CD8-positive, alpha-beta memory T cell (primary cell): ENCODE data around the gene BTG1. TPM values are rescaled to one million over a fixed set of nuclear protein-coding genes. Genes with fewer than 3 reads are reported as not detected.

Experiments
- CTCF ChIA-PET: fragments of 350-600 bp; sonication (Branson Sonifier 250); formaldehyde crosslinking; loops from one replicate; lab custom pipeline; 2021; ENCODE audit warnings: antibody characterized with exemption; lab: Charles Lee
- POLR2A ChIA-PET: fragments of 350-600 bp; sonication (Branson Sonifier 250); formaldehyde crosslinking; loops from one replicate; lab custom pipeline; 2021; ENCODE audit warnings: antibody characterized with exemption; lab: Charles Lee
- DNase-seq, 5 donors: peaks; one replicate each; pipeline versions ENCODE4 v3.0.0 to v3.0.0-alpha.2; 2020 to 2022; ENCODE audit warnings: mixed read lengths in 1 of 5
- H3K27ac ChIP-seq: one replicate; pipeline ENCODE4 v1.7.0; 2013; ENCODE audit warnings: low read depth, mild to moderate bottlenecking, low read length, moderate library complexity
- H3K27me3 ChIP-seq: 2 replicates; pipeline ENCODE4 v1.7.0; 2013; ENCODE audit warnings: low read length, mild to moderate bottlenecking; ENCODE audit not compliant: insufficient read depth, poor library complexity, severe bottlenecking
- H3K36me3 ChIP-seq: 2 replicates; pipeline ENCODE4 v1.7.0; 2013; ENCODE audit warnings: mild to moderate bottlenecking, low read length, moderate library complexity; ENCODE audit not compliant: insufficient read depth
- H3K4me1 ChIP-seq: 2 replicates; pipeline ENCODE4 v1.7.0; 2013; ENCODE audit warnings: mild to moderate bottlenecking, low read length, moderate library complexity; ENCODE audit not compliant: insufficient read depth
- H3K4me3 ChIP-seq: 2 replicates; pipeline ENCODE4 v1.7.0; 2013; ENCODE audit warnings: mild to moderate bottlenecking, low read length
- H3K9me3 ChIP-seq: 2 replicates; pipeline ENCODE4 v1.7.0; 2013; ENCODE audit warnings: mild to moderate bottlenecking, low read length
- H3K27ac Mint-ChIP-seq, 8 donors: one replicate each; pipeline ENCODE4 v1.8.0; 2020 to 2021; ENCODE audit warnings: mixed read lengths in 8 of 8, mild to moderate bottlenecking in 6 of 8, inconsistent platforms in 3 of 8, moderate library complexity in 3 of 8
- H3K27me3 Mint-ChIP-seq, 2 donors: one replicate each; pipeline ENCODE4 v1.8.0; 2020 to 2021; ENCODE audit warnings: mixed read lengths in 2 of 2, mild to moderate bottlenecking in 1 of 2, moderate library complexity in 1 of 2
- H3K36me3 Mint-ChIP-seq, 3 donors: one replicate each; pipeline ENCODE4 v1.8.0; 2020 to 2021; ENCODE audit warnings: mixed read lengths in 3 of 3, inconsistent platforms in 1 of 3, mild to moderate bottlenecking in 1 of 3
- H3K4me1 Mint-ChIP-seq, 3 donors: one replicate each; pipeline ENCODE4 v1.8.0; 2020 to 2021; ENCODE audit warnings: mixed read lengths in 3 of 3, inconsistent platforms in 1 of 3, mild to moderate bottlenecking in 1 of 3
- H3K4me3 Mint-ChIP-seq, 7 donors: one replicate each; pipeline ENCODE4 v1.8.0; 2020 to 2021; ENCODE audit warnings: mixed read lengths in 7 of 7, mild to moderate bottlenecking in 6 of 7, moderate library complexity in 4 of 7, inconsistent platforms in 2 of 7
- H3K9me3 Mint-ChIP-seq, 5 donors: one replicate each; pipeline ENCODE4 v1.8.0; 2020 to 2022; ENCODE audit warnings: mixed read lengths in 5 of 5, mild to moderate bottlenecking in 3 of 5, moderate library complexity in 2 of 5, inconsistent platforms in 1 of 5
- polyA plus RNA-seq: library from polyadenylated mRNA; unstranded; fragments of 300-500 nt; fragmentation: Illumina TruSeq; gene quantifications from one replicate; pipeline ENCODE4 v1.2.3, GENCODE V29; 2021
- total RNA-seq, 2 experiments: library from RNA; stranded (reverse); gene quantifications; one replicate each; pipeline ENCODE4 v1.2.3, GENCODE V29; 2021

BTG1 gene
- total and polyA plus RNA-seq, 3 experiments from 2014 or later = 98.3 to 748 (median 103) TPM

GRCh38 chr12:92185052-92185451, 39.4 kb upstream of the BTG1 start:
- H3K4me3 ChIP-seq = peak overlapping the region; percentile 19
- H3K36me3 ChIP-seq = no peaks in the 10 kb centered on the region
- H3K27me3 Mint-ChIP-seq = no peaks in the 10 kb centered on the region
- peak overlapping the region; percentile 48 to 97 (median 87) for H3K27ac Mint-ChIP-seq
- peaks cover 37% of the 10 kb centered on the region for H3K4me1 ChIP-seq
- peaks cover 0 to 5% (median 2%) of the 10 kb centered on the region in 3 donors for H3K36me3 Mint-ChIP-seq
- H3K9me3 ChIP-seq = no peaks in the 10 kb centered on the region
- H3K4me3 Mint-ChIP-seq = peak overlapping the region; percentile 13 to 78 (median 71)
- no peaks in the 10 kb centered on the region for H3K9me3 Mint-ChIP-seq
- peak in 2 of 5 donors; percentile 44 to 53 for DNase-seq
- POLR2A ChIA-PET = no interaction called here
- H3K27me3 ChIP-seq = no peaks in the 10 kb centered on the region
- H3K27ac ChIP-seq = no peak overlapping the region
- CTCF ChIA-PET = no interaction called here
- H3K4me1 Mint-ChIP-seq = peaks cover 43 to 65% (median 45%) of the 10 kb centered on the region in 3 donors

DNA sequence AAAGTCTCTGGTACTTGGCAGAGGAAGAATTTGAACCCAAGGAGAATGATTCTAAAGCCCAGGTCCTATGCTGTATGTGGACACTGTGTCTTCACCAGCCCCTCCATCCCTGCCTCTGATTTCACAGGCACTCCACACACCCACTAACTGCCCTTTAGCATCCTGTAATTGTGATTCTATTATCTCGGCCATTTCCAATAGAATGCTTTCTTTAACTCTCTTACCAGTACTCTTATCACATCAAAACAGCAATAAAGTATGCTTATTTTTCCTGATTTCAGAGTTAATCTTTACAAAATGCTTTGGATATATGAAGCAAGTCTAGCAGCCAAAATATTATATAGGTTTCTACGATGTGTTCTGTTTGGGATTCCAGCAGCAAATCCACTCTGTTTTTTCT, 37.9 kb upstream of the BTG1 start:
- Mint-ChIP-seq H3K4me1 (peaks cover 42 to 74% (median 47%) of the 10 kb centered on the region in 3 donors), H3K27me3 (no peaks in the 10 kb centered on the region), H3K9me3 (no peaks in the 10 kb centered on the region), H3K4me3 (no peak overlapping the region), H3K27ac (peak overlapping the region in 3 of 8 donors; percentile 25 to 55 (median 28)), H3K36me3 (peaks cover 0 to 5% (median 2%) of the 10 kb centered on the region in 3 donors)
- H3K36me3 ChIP-seq = no peaks in the 10 kb centered on the region
- DNase-seq = no peak
- no peak overlapping the region for H3K4me3 ChIP-seq
- ChIA-PET CTCF (interaction anchor here (1.1 kb wide), 1 partner anchor 28 kb away, joined by 3 read pairs; no protein-coding TSS in a partner anchor), POLR2A (no interaction called here)
- H3K27ac ChIP-seq = no peak overlapping the region
- H3K27me3 ChIP-seq = no peaks in the 10 kb centered on the region
- H3K9me3 ChIP-seq = no peaks in the 10 kb centered on the region
- H3K4me1 ChIP-seq = peaks cover 37% of the 10 kb centered on the region

- ChIA-PET CTCF (no interaction called here), POLR2A (no interaction called here)
- Mint-ChIP-seq H3K36me3 (peaks cover 0 to 5% (median 2%) of the 10 kb centered on the region in 3 donors), H3K27me3 (no peaks in the 10 kb centered on the region), H3K27ac (peak overlapping the region; percentile 48 to 90 (median 74)), H3K4me1 (peaks cover 13 to 42% (median 16%) of the 10 kb centered on the region in 3 donors), H3K9me3 (no peaks in the 10 kb centered on the region), H3K4me3 (peak overlapping the region in 6 of 7 donors; percentile 3 to 55 (median 45))
- H3K4me3 ChIP-seq = no peak overlapping the region
- H3K27ac ChIP-seq = no peak overlapping the region
- peak in 1 of 5 donors; percentile 21 for DNase-seq
- H3K27me3 ChIP-seq = no peaks in the 10 kb centered on the region
- H3K9me3 ChIP-seq = no peaks in the 10 kb centered on the region
- H3K4me1 ChIP-seq = peaks cover under 1% of the 10 kb centered on the region
- no peaks in the 10 kb centered on the region for H3K36me3 ChIP-seq
Measured at GRCh38 chr12:92178340-92178739, 32.7 kb upstream of the BTG1 start.

DNA sequence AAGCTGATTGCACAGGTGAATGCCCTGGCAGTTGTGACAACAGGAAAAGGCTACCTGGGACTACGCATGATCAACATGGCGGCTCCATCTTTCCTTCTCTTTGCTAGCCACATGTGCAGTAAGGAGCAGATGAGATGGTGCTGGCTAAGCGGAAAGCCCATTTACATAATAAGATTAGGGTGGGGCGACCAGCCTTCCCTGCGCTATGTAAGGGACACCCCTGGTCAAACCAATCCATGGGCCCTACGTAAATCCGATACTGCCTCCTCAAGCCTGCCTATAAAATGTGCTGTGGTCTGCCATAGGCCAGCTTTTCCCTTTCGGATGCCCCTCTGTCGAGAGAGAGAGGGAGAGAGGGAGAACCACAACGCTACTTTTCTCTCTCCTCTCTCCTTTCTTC, 31.0 kb upstream of the BTG1 start:
- no peak overlapping the region for H3K4me3 Mint-ChIP-seq
- peak overlapping the region in 2 of 8 donors; percentile 64 to 92 for H3K27ac Mint-ChIP-seq
- CTCF ChIA-PET = no interaction called here
- no peaks in the 10 kb centered on the region for H3K27me3 ChIP-seq
- no peaks in the 10 kb centered on the region for H3K9me3 ChIP-seq
- no peaks in the 10 kb centered on the region for H3K27me3 Mint-ChIP-seq
- POLR2A ChIA-PET = no interaction called here
- H3K36me3 Mint-ChIP-seq = peaks cover 0 to 2% (median 0%) of the 10 kb centered on the region in 3 donors
- no peaks in the 10 kb centered on the region for H3K9me3 Mint-ChIP-seq
- no peak overlapping the region for H3K4me3 ChIP-seq
- no peak overlapping the region for H3K27ac ChIP-seq
- peaks cover 20 to 39% (median 25%) of the 10 kb centered on the region in 3 donors for H3K4me1 Mint-ChIP-seq
- no peak for DNase-seq
- H3K36me3 ChIP-seq = no peaks in the 10 kb centered on the region
- H3K4me1 ChIP-seq = peaks cover 11% of the 10 kb centered on the region

GRCh38 chr12:92175961-92176360, 30.3 kb upstream of the BTG1 start:
- Mint-ChIP-seq H3K9me3 (no peaks in the 10 kb centered on the region), H3K36me3 (peaks cover 0 to 2% (median 0%) of the 10 kb centered on the region in 3 donors), H3K27me3 (no peaks in the 10 kb centered on the region), H3K4me3 (no peak overlapping the region), H3K4me1 (peaks cover 20 to 39% (median 25%) of the 10 kb centered on the region in 3 donors), H3K27ac (peak overlapping the region in 1 of 8 donors; percentile 92)
- no peaks in the 10 kb centered on the region for H3K9me3 ChIP-seq
- H3K36me3 ChIP-seq = no peaks in the 10 kb centered on the region
- POLR2A ChIA-PET = no interaction called here
- H3K27me3 ChIP-seq = no peaks in the 10 kb centered on the region
- DNase-seq = no peak
- peaks cover 11% of the 10 kb centered on the region for H3K4me1 ChIP-seq
- CTCF ChIA-PET = no interaction called here
- H3K4me3 ChIP-seq = no peak overlapping the region
- H3K27ac ChIP-seq = no peak overlapping the region

DNA sequence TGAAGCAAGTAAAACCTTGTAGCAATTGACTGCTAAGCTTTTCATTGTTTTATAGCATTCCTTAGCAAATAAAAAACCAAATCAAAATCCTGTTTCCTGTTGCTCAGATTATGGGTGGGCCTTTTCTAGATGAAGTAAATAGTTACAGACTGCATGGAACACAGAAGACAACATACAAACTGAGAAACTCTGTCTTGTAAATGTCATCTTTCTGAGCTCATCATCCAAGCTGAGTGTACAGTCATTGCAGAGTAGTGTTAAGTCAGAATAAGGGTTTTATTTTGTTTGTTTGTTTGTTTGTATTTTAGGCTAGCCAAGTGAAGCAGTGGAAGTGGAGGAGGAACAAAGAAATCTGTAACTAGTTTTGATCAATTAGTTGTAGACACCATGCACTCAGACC, 24.4 kb upstream of the BTG1 start:
- peaks cover 13 to 16% (median 15%) of the 10 kb centered on the region in 3 donors for H3K4me1 Mint-ChIP-seq
- no peak overlapping the region for H3K27ac Mint-ChIP-seq
- ChIA-PET POLR2A (no interaction called here), CTCF (no interaction called here)
- DNase-seq = no peak
- no peak overlapping the region for H3K4me3 ChIP-seq
- peaks cover 0 to 5% (median 0%) of the 10 kb centered on the region in 3 donors for H3K36me3 Mint-ChIP-seq
- H3K4me3 Mint-ChIP-seq = no peak overlapping the region
- no peaks in the 10 kb centered on the region for H3K9me3 Mint-ChIP-seq
- H3K36me3 ChIP-seq = no peaks in the 10 kb centered on the region
- peaks cover 11% of the 10 kb centered on the region for H3K4me1 ChIP-seq
- no peaks in the 10 kb centered on the region for H3K27me3 ChIP-seq
- H3K27me3 Mint-ChIP-seq = no peaks in the 10 kb centered on the region
- H3K9me3 ChIP-seq = no peaks in the 10 kb centered on the region
- H3K27ac ChIP-seq = no peak overlapping the region

GRCh38 chr12:92167075-92167474, 21.4 kb upstream of the BTG1 start:
- no peak for DNase-seq
- H3K4me3 Mint-ChIP-seq = no peak overlapping the region
- POLR2A ChIA-PET = no interaction called here
- H3K27me3 Mint-ChIP-seq = no peaks in the 10 kb centered on the region
- peak overlapping the region in 1 of 8 donors; percentile 7 for H3K27ac Mint-ChIP-seq
- Histone ChIP-seq H3K27me3 (no peaks in the 10 kb centered on the region), H3K36me3 (no peaks in the 10 kb centered on the region), H3K27ac (no peak overlapping the region), H3K4me1 (peaks cover 8% of the 10 kb centered on the region), H3K9me3 (no peaks in the 10 kb centered on the region), H3K4me3 (no peak overlapping the region)
- H3K36me3 Mint-ChIP-seq = peaks cover 0 to 5% (median 2%) of the 10 kb centered on the region in 3 donors
- H3K4me1 Mint-ChIP-seq = peaks cover 10 to 25% (median 11%) of the 10 kb centered on the region in 3 donors
- CTCF ChIA-PET = interaction anchor here (0.6 kb wide), 1 partner anchor 21 kb away, joined by 3 read pairs; no protein-coding TSS in a partner anchor
- H3K9me3 Mint-ChIP-seq = no peaks in the 10 kb centered on the region

- no peak overlapping the region for H3K27ac ChIP-seq
- no peak for DNase-seq
- no peaks in the 10 kb centered on the region for H3K9me3 Mint-ChIP-seq
- no peaks in the 10 kb centered on the region for H3K36me3 ChIP-seq
- no peak overlapping the region for H3K4me3 ChIP-seq
- H3K4me1 ChIP-seq = peaks cover 25% of the 10 kb centered on the region
- H3K27me3 Mint-ChIP-seq = no peaks in the 10 kb centered on the region
- H3K27ac Mint-ChIP-seq = no peak overlapping the region
- CTCF ChIA-PET = interaction anchor here (0.7 kb wide), 1 partner anchor 338 kb away, joined by 3 read pairs; no protein-coding TSS in a partner anchor
- no peak overlapping the region for H3K4me3 Mint-ChIP-seq
- H3K4me1 Mint-ChIP-seq = peaks cover 5 to 23% (median 11%) of the 10 kb centered on the region in 3 donors
- POLR2A ChIA-PET = no interaction called here
- no peaks in the 10 kb centered on the region for H3K27me3 ChIP-seq
- no peaks in the 10 kb centered on the region for H3K9me3 ChIP-seq
- peaks cover 0 to 5% (median 3%) of the 10 kb centered on the region in 3 donors for H3K36me3 Mint-ChIP-seq
Measured at GRCh38 chr12:92164712-92165111, 19.1 kb upstream of the BTG1 start.
